A549 (cell line): ENCODE results near the gene CHRD. TPM values are rescaled to one million over a fixed set of nuclear protein-coding genes. Genes with fewer than 3 reads are reported as not detected.

Experiments used
- ATAC-seq, 2 experiments: fragments of 200-7000 bp in 1 of 2; fragments of >200 bp in 1 of 2; cut with Nextera tagmentation in 1 of 2; cut with Tn5 transposase in 1 of 2; 3 replicates each; pipeline versions ENCODE4 v1.8.0 to v1.9.1; 2018 to 2020; ENCODE audit warnings: mild to moderate bottlenecking in 1 of 2, moderate library complexity in 1 of 2
- CTCF ChIA-PET: fragments of 300-600 bp; sonication (Branson Sonifier 250); formaldehyde crosslinking; extraction: SDS; loops from one replicate; lab custom pipeline; 2021; ENCODE audit warnings: antibody characterized with exemption, inconsistent platforms; lab: Yijun Ruan, JAX
- POLR2A ChIA-PET: fragments of 350-600 bp; formaldehyde crosslinking; extraction: SDS; loops from one replicate; lab custom pipeline; 2021; ENCODE audit warnings: antibody characterized with exemption, inconsistent platforms; lab: Yijun Ruan, JAX
- DNase-seq, 2 experiments: peaks; one replicate each; pipeline versions ENCODE4 v3.0.0 to v3.0.0-alpha.2; 2011 to 2016; ENCODE audit warnings: low read depth in 1 of 2, low spot score in 1 of 2
- FAIRE-seq: peaks from 2 replicates; lab custom pipeline; 2011; peaks lifted over from hg19 to GRCh38; lab: Jason Lieb, UNC
- H3K27ac ChIP-seq, 2 experiments: fragments of >200 bp; sonication (Bioruptor Twin); formaldehyde crosslinking; 3 replicates each; pipeline ENCODE4 v1.5.1; 2016 to 2017
- H3K4me1 ChIP-seq: fragments of >200 bp; sonication (Bioruptor Twin); formaldehyde crosslinking; 3 replicates; pipeline ENCODE4 v1.6.1; 2016
- H3K4me2 ChIP-seq: fragments of >200 bp; sonication (Bioruptor Twin); formaldehyde crosslinking; 3 replicates; pipeline ENCODE4 v1.6.1; 2016
- H3K4me3 ChIP-seq: fragments of >200 bp; sonication (Bioruptor Twin); formaldehyde crosslinking; 3 replicates; pipeline ENCODE4 v1.5.1; 2016
- H3K9me3 ChIP-seq: fragments of >200 bp; sonication (Bioruptor Twin); formaldehyde crosslinking; 3 replicates; pipeline ENCODE4 v1.6.1; 2016
- CEBPB ChIP-seq, 2 experiments: fragments of >200 bp in 1 of 2; sonication (Bioruptor Twin) in 1 of 2; formaldehyde crosslinking in 1 of 2; IDR thresholded peaks; 2 replicates each; pipeline ENCODE4 v1.6.1; 2012 to 2016
- CHD2 ChIP-seq: fragments of 150-350 bp; IDR thresholded peaks from 2 replicates; pipeline ENCODE4 v1.6.1; 2014; ENCODE audit warnings: low read length; ENCODE audit not compliant: partially characterized antibody
- CHD4 ChIP-seq: fragments of 200-600 bp; sonication (generic); IDR thresholded peaks from 2 replicates; pipeline ENCODE4 v1.6.1; 2016; ENCODE audit warnings: antibody characterized with exemption, mild to moderate bottlenecking, borderline replicate concordance
- EHF ChIP-seq: fragments of 250-450 bp; sonication (Bioruptor Pico); IDR thresholded peaks from 2 replicates; pipeline ENCODE4 v1.5.0; 2020; ENCODE audit warnings: mild to moderate bottlenecking
- EHMT2 ChIP-seq: fragments of 200-600 bp; sonication (generic); IDR thresholded peaks from 2 replicates; pipeline ENCODE4 v1.6.1; 2016; ENCODE audit warnings: antibody characterized with exemption, low read depth, mild to moderate bottlenecking, moderate library complexity
- EP300 ChIP-seq, 2 experiments: fragments of >200 bp; sonication (Bioruptor Twin); formaldehyde crosslinking; IDR thresholded peaks; 2 replicates in 1 of 2; 3 replicates in 1 of 2; pipeline ENCODE4 v1.6.1; 2016 to 2017
- FOSB ChIP-seq: fragments of 250-450 bp; sonication (Bioruptor Pico); IDR thresholded peaks from 2 replicates; pipeline ENCODE4 v1.5.0; 2020; ENCODE audit warnings: mild to moderate bottlenecking, moderate library complexity
- GATA3 ChIP-seq: IDR thresholded peaks from 2 replicates; pipeline ENCODE4 v1.6.1; 2012; ENCODE audit warnings: borderline replicate concordance
- JUNB ChIP-seq: fragments of >200 bp; sonication (Bioruptor Twin); formaldehyde crosslinking; IDR thresholded peaks from 2 replicates; pipeline ENCODE4 v1.6.1; 2016
- MAFK ChIP-seq: fragments of 450-650 bp; IDR thresholded peaks from 2 replicates; pipeline ENCODE4 v1.6.1; 2014; ENCODE audit not compliant: partially characterized antibody
- MAZ ChIP-seq: fragments of 150-350 bp; IDR thresholded peaks from 2 replicates; pipeline ENCODE4 v1.6.1; 2014; ENCODE audit warnings: antibody characterized with exemption, low read depth, low read length, borderline replicate concordance
- NFE2L2 ChIP-seq: fragments of 150-350 bp; conservative IDR thresholded peaks from 2 replicates; pipeline ENCODE4 v1.6.1; 2014; ENCODE audit warnings: low read length
- NPAS2 ChIP-seq: fragments of 250-450 bp; sonication (Bioruptor Pico); IDR thresholded peaks from 2 replicates; pipeline ENCODE4 v1.8.0; 2022; ENCODE audit warnings: mild to moderate bottlenecking, moderate library complexity, borderline replicate concordance
- NR3C1 ChIP-seq: fragments of >200 bp; sonication (Bioruptor Twin); formaldehyde crosslinking; IDR thresholded peaks from 3 replicates; pipeline ENCODE4 v1.6.1; 2017
- POLR2AphosphoS2 ChIP-seq: conservative IDR thresholded peaks from 2 replicates; pipeline ENCODE4 v1.6.1; 2012; ENCODE audit warnings: low read length, improper control_type of control experiment, inconsistent platforms
- RCOR1 ChIP-seq: fragments of 150-350 bp; IDR thresholded peaks from 2 replicates; pipeline ENCODE4 v1.6.1; 2014; ENCODE audit warnings: antibody characterized with exemption, low read length, low read depth
- RFX5 ChIP-seq: fragments of 450-650 bp; IDR thresholded peaks from 2 replicates; pipeline ENCODE4 v1.7.1; 2014; ENCODE audit warnings: antibody characterized with exemption, mild to moderate bottlenecking, moderate library complexity
- SMC3 ChIP-seq: fragments of >200 bp; sonication (Bioruptor Twin); formaldehyde crosslinking; IDR thresholded peaks from 3 replicates; pipeline ENCODE4 v1.6.1; 2018; ENCODE audit warnings: inconsistent platforms
- ZC3H11A ChIP-seq: fragments of 450-650 bp; IDR thresholded peaks from 2 replicates; pipeline ENCODE4 v1.6.1; 2014; ENCODE audit warnings: antibody characterized with exemption, mild to moderate bottlenecking
- WGBS: methylation state at CpG from one replicate; pipeline ENCODE4 v1.1.6; 2017; ENCODE audit errors: missing lambda C conversion rate; 5-methylcytosine and 5-hydroxymethylcytosine counted together
- polyA plus RNA-seq, 4 experiments: library from polyadenylated mRNA; depleted of rRNA in 3 of 4; stranded (reverse); fragments of >200 nt; fragmentation: RNase III in 1 of 4; extraction: RNeasy Plus Mini Kit Qiagen cat#74134 plus additional on column Dnase treatment in 1 of 4; gene quantifications; 2 replicates in 3 of 4; 3 replicates in 1 of 4; pipeline ENCODE4 v1.2.3, GENCODE V29; 2011 to 2017
- TF ChIP-seq, protein P1 (sequence below): fragments of 250-450 bp; sonication (Bioruptor Pico); IDR thresholded peaks from 2 replicates; pipeline ENCODE4 v1.5.0; 2020; ENCODE audit warnings: low read depth, mild to moderate bottlenecking, moderate library complexity
- TF ChIP-seq, protein P2 (sequence below): fragments of >200 bp; sonication (Bioruptor Twin); formaldehyde crosslinking; IDR thresholded peaks from 3 replicates; pipeline ENCODE4 v1.6.1; 2016
- TF ChIP-seq, protein P3 (sequence below): IDR thresholded peaks from 2 replicates; pipeline ENCODE4 v1.6.1; 2012
- TF ChIP-seq, protein P4 (sequence below): IDR thresholded peaks from 2 replicates; pipeline ENCODE4 v1.6.1; 2012
- TF ChIP-seq, protein P5 (sequence below): fragments of 200-600 bp; sonication (generic); IDR thresholded peaks from 2 replicates; pipeline ENCODE4 v1.6.1; 2016; ENCODE audit warnings: antibody characterized with exemption, mild to moderate bottlenecking, moderate library complexity

CHRD gene
- polyA plus RNA-seq, 2 of the 4 experiments (the other 2 are of a cell fraction), result 0.13 to 0.19 TPM

DNA sequence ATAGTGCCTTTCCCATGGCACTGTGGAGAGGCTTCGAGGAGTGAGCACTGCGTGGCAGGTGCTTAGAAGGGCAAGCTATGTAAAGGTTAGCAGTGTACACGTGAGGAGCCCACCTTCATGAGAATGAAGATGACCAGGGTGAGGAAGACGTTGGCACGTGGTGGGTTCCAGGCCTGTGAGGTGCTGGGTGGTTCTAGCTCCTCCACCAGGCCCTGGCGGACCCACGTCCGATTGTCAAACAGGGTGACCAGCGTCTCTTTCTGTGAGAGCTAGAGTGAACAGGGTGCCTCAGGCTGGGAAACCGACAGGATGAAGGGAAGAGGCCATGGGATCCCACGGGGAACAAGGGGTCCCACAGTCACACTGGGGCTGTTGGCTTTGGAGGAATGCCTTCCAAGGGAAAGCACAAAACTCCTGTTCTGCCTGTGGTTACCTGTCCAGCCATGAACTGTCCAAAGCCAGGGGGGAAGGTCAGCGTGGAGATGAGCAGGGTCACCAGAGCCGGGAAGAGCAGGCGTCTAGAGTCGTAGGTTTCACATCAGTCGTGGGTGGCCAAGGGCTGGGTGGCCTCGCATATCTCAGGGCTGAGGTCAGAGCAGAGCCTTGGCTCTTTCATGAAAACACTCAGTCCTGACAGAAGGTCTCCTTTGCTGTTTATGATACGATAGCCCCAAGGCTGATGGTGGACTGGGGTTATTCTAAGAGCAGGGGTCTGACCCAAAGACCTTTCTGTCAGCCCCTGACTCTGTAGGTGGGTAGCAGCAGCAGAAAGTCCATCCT lies 24.4 kb upstream of the CHRD start:
- Histone ChIP-seq H3K27ac (no peak overlapping the region), H3K9me3 (no peaks in the 10 kb centered on the region), H3K4me3 (no peak overlapping the region), H3K4me2 (no peak overlapping the region), H3K4me1 (peaks cover 4% of the 10 kb centered on the region; the same call in 2 of the 3 replicates)
- ChIA-PET CTCF (interaction anchor here (0.6 to 3.6 kb wide), 10 partner anchors 11 to 186 kb away, joined by 3 to 23 read pairs (median 6); partner anchors contain the start of gene FAM131A), POLR2A (no interaction called here)
- 82% methylated on average over 18 of the region's 18 CpGs for WGBS
- DNase-seq (no peak), ATAC-seq (no peak), FAIRE-seq (no peak)
- TF ChIP-seq RFX5 (no peak), MAZ (no peak), SMC3 (no peak), MAFK (no peak), GATA3 (no peak), EP300 (IDR thresholded peaks at IDR 0.05) (no peak), CEBPB (IDR thresholded peaks at IDR 0.05) (no peak)
- TF ChIP-seq, protein P1, sequence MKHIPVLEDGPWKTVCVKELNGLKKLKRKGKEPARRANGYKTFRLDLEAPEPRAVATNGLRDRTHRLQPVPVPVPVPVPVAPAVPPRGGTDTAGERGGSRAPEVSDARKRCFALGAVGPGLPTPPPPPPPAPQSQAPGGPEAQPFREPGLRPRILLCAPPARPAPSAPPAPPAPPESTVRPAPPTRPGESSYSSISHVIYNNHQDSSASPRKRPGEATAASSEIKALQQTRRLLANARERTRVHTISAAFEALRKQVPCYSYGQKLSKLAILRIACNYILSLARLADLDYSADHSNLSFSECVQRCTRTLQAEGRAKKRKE (CRISPR knock-in tag), result no peak

DNA sequence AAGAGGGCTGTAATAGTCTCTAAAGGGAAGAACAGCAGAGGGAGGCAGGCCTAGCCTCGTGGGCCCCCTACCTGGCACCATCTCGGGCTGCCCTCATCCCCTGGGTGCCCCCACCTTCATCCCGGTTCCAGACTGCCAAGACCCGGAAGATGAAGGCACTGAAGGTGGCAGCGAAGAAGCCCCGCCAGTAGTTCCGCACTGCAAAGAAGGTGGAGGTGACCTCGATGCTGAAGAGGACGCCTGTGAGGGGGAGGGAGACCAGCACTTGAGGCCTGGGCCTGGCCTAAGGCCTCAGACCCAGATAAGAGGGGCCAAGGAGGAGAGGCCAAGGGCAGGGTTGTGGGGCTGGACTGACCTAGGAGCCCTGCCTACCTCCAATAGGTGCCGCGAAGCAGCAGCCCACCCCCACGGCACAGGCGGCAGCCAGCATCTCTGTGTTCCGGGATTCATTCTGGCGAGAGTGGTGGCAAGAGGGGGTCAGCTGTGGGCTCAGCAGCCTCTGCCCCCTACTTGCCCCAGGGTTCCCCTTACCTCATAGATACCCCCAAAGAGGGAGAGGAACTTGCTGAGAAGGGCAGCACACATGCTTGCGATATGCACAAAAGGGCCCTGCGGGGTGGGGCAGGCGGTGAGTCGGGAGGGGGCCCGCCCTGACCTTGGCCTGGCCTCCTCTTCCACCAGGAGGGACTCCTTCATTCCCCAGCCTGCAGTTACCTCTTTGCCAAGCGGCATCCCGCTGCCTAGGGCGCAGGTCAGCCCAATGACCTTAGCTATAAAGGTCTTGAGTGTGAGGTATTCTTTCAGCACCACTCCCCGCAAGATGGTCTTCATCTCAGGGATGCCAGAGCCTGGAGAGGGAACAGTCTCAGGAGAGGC lies 22.4 kb upstream of the CHRD start:
- no peak overlapping the region for H3K4me2 ChIP-seq
- no peak overlapping the region for H3K4me3 ChIP-seq
- peaks cover 11% of the 10 kb centered on the region; the same call in 2 of the 3 replicates for H3K4me1 ChIP-seq
- POLR2A ChIA-PET, result no interaction called here
- CTCF ChIA-PET, result no interaction called here
- FAIRE-seq (no peak), ATAC-seq (no peak), DNase-seq (no peak)
- WGBS, result 92% methylated on average over 16 of the region's 24 CpGs
- H3K9me3 ChIP-seq, result no peaks in the 10 kb centered on the region
- H3K27ac ChIP-seq, result no peak overlapping the region
- no peak for TF ChIP-seq POLR2AphosphoS2
- TF ChIP-seq, protein P2, sequence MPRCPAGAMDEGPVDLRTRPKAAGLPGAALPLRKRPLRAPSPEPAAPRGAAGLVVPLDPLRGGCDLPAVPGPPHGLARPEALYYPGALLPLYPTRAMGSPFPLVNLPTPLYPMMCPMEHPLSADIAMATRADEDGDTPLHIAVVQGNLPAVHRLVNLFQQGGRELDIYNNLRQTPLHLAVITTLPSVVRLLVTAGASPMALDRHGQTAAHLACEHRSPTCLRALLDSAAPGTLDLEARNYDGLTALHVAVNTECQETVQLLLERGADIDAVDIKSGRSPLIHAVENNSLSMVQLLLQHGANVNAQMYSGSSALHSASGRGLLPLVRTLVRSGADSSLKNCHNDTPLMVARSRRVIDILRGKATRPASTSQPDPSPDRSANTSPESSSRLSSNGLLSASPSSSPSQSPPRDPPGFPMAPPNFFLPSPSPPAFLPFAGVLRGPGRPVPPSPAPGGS, result no peak

DNA sequence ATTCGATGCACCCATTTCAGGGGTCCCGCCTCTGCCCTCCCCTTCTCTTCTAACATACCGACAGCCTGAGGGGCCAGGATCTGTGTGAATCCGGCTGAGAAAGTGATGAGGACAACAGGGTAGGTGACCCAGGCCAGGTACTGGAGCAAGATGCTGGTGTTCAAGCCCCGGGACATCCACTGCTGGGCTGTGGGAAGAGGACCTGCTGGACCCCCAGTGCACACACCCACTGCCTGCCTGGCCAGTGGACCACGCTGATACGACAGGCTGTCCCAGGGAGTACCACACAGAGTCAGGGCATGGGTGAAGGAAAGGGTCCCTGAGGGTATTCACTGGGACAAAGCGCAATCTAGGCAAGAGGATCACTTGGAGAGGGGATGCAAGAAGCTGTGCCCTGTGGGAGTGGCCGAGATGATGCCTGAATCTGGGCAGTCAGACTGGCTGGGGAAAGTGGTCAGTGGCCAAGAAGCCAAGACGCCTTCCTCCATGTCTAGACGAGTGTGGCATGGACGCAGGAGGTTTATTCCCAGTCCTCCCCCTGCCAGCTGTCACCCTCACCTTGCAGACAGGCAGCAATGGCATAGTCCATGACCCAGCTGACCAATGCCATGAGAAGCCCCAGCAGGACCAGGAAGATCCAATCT lies 21.6 kb upstream of the CHRD start:
- 91% methylated on average over 10 of the region's 12 CpGs for WGBS
- ChIA-PET CTCF (no interaction called here), POLR2A (no interaction called here)
- no peaks in the 10 kb centered on the region for H3K9me3 ChIP-seq
- H3K4me3 ChIP-seq, result no peak overlapping the region
- H3K4me1 ChIP-seq, result peaks cover 11% of the 10 kb centered on the region; the same call in 2 of the 3 replicates
- ATAC-seq, result no peak
- no peak for DNase-seq
- no peak overlapping the region for H3K4me2 ChIP-seq
- no peak for FAIRE-seq
- H3K27ac ChIP-seq, result no peak overlapping the region
- TF ChIP-seq NR3C1, result no peak
- TF ChIP-seq POLR2AphosphoS2, result no peak
- TF ChIP-seq CHD4, result no peak
- TF ChIP-seq NFE2L2, result no peak
- TF ChIP-seq, protein P3, sequence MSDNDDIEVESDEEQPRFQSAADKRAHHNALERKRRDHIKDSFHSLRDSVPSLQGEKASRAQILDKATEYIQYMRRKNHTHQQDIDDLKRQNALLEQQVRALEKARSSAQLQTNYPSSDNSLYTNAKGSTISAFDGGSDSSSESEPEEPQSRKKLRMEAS, result no peak
- TF ChIP-seq MAFK, result no peak
- TF ChIP-seq, protein P4, sequence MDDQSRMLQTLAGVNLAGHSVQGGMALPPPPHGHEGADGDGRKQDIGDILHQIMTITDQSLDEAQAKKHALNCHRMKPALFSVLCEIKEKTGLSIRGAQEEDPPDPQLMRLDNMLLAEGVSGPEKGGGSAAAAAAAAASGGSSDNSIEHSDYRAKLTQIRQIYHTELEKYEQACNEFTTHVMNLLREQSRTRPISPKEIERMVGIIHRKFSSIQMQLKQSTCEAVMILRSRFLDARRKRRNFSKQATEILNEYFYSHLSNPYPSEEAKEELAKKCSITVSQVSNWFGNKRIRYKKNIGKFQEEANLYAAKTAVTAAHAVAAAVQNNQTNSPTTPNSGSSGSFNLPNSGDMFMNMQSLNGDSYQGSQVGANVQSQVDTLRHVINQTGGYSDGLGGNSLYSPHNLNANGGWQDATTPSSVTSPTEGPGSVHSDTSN, result no peak
- TF ChIP-seq RCOR1, result no peak
- TF ChIP-seq EHF, result no peak
- TF ChIP-seq NPAS2, result no peak
- no peak for TF ChIP-seq JUNB
- TF ChIP-seq, protein P5, sequence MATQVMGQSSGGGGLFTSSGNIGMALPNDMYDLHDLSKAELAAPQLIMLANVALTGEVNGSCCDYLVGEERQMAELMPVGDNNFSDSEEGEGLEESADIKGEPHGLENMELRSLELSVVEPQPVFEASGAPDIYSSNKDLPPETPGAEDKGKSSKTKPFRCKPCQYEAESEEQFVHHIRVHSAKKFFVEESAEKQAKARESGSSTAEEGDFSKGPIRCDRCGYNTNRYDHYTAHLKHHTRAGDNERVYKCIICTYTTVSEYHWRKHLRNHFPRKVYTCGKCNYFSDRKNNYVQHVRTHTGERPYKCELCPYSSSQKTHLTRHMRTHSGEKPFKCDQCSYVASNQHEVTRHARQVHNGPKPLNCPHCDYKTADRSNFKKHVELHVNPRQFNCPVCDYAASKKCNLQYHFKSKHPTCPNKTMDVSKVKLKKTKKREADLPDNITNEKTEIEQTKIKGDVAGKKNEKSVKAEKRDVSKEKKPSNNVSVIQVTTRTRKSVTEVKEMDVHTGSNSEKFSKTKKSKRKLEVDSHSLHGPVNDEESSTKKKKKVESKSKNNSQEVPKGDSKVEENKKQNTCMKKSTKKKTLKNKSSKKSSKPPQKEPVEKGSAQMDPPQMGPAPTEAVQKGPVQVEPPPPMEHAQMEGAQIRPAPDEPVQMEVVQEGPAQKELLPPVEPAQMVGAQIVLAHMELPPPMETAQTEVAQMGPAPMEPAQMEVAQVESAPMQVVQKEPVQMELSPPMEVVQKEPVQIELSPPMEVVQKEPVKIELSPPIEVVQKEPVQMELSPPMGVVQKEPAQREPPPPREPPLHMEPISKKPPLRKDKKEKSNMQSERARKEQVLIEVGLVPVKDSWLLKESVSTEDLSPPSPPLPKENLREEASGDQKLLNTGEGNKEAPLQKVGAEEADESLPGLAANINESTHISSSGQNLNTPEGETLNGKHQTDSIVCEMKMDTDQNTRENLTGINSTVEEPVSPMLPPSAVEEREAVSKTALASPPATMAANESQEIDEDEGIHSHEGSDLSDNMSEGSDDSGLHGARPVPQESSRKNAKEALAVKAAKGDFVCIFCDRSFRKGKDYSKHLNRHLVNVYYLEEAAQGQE, result no peak
- TF ChIP-seq ZC3H11A, result no peak
- no peak for TF ChIP-seq EHMT2
- TF ChIP-seq EP300 (IDR thresholded peaks at IDR 0.05), result no peak
- TF ChIP-seq FOSB (CRISPR knock-in tag), result no peak
- TF ChIP-seq CHD2, result no peak
